GM21526 (cell line): ENCODE results near the gene TIMP2.

ENCODE experiments used
- ATAC-seq: cut with Tn5 transposase; IDR thresholded peaks from one replicate; pipeline ENCODE4 v1.9.1; 2021; ENCODE audit warnings: moderate library complexity; ENCODE audit not compliant: unreplicated experiment, low FRiP score

TIMP2 gene

DNA sequence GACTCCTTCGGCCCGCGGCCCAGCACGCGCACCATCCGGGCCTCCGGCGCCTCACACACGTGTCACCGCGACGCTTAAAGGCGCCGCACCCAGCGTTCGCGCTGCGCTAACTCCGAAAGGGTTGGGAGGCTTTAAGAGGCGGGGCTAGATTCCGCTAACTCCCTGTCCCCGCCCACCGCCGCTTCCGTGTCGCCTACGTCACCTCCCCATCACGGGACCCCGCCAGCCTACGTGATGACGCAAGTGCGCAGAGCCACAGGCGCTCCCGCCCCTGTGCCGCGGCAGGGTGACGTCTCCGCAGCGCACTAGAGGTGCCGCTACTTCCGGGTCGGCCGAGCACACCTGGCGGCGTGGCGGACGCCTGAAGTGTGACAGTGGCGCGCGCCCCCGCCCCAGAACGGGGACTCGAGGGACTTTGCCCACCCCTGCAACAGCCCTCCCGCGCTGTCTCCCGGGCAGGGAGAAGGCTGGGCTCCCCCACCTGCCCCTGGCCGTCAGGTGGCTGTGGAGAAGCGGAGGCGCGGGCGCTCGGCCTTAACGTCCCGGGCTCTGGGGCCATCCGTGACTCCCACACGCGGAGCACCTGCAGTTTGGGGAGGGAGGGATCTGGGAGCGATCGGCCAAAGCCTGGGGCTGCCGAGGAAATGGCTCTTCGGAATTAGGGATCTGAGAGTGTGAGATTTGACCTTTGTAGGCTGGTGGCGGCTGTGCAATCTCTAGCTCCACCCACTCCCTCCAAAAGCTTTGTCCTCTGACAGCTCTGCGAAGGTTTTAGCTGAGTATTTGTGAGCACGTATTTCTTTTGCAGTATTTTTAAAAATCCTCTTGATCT is 84.2 kb downstream of the TIMP2 start, which contains the start of gene USP36:
USP36 (minus strand) TSS at position 35 of the 832 bp plus-strand sequence. CDS start 4,451 bp downstream, outside the sequence.
- peak; percentile 84 for ATAC-seq

DNA sequence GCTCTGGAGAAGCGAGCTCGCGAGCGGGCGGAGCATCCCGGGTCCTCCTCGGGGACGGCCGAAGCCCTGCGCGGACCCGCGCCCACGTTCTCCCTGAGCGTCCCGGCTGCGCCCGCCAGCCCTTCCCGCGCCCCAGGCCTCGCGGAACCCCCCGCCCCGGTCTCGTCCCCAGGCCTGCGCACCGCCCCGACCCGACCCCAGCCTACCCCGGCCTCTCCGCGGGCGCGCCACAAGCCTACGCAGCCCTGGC is 84.7 kb downstream of the TIMP2 start:
- peak; percentile 2 for ATAC-seq

DNA sequence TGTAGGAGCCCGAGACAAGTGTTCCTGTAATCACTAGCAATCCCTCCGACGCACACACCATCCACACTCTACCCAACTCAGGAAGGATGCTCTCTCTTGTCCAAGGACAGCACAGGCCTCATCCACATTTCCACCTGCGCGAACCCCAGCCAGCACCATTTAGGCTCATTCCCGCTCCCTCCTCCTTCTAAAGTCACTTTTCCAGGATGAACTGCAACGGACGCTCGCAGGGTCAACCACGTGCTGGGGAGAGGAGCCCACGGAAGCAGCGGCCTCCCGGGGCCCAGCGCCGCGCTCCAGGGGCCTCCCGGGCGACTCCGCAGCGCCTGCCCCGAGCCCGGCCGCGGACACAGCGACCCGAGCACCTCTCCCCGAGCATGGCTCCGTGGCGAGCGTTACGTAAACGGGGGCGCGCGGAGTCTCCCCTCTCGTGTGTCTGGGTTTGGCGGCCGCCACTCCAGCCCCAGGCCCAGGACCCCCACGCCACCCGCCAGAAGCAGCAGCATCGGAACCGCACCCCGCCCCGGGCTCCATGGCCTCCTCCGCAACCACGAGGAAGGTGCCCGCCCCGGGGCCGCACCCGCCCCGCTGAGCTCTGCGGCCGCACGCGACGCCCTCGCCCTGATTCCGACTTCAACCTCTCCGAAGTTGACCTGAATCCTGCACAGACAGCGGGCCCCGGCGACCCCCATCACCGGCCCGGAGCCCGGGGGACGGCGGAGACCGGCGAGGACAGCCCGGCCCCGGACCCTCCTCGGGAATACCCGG is 85.2 kb downstream of the TIMP2 start:
- ATAC-seq, result peak; percentile 19

DNA sequence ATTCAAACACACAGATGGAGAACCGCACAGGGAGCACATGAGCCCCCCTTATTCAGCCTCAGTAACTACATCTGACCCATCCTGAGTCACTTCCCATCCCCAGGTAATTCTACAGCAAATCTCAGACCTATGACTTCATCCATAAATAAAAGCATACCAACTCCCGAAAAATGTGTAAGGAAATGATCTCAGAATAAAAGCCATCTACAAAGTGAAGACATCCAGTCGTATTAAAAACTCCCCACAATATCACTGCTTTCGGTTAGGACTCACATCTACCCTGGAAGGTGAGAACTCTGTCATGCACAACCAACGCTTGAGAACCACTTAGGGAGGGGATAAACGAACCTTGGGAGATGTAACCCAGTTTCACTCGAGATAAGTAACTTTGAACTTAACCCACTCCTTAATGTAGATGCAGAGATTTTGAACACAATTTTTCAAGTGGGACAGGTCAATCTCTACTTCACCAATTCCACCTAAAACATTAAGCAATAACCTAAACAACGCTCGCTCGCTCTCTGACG is 85.9 kb downstream of the TIMP2 start:
- no peak for ATAC-seq

DNA sequence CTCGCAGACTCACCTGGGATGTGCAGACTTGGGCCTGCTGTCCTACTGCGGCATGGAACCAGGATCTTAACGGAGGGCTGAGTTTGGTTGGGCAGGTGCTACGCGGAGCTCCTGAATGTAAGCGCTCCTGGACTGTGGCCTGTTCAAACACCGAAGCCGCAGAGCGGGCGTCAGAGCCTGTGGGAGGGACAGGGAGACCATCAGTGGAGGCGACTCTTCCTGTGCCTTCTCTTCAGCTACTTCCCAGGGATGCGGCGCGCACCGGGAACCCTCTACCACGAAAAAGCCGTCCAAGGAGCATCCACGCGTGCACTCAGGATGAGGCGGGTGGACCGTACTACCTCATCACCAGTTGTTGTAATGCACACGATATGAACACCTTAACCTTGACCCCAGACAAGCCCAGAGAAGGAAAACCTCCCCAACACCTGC is 86.6 kb downstream of the TIMP2 start:
- no peak for ATAC-seq

DNA sequence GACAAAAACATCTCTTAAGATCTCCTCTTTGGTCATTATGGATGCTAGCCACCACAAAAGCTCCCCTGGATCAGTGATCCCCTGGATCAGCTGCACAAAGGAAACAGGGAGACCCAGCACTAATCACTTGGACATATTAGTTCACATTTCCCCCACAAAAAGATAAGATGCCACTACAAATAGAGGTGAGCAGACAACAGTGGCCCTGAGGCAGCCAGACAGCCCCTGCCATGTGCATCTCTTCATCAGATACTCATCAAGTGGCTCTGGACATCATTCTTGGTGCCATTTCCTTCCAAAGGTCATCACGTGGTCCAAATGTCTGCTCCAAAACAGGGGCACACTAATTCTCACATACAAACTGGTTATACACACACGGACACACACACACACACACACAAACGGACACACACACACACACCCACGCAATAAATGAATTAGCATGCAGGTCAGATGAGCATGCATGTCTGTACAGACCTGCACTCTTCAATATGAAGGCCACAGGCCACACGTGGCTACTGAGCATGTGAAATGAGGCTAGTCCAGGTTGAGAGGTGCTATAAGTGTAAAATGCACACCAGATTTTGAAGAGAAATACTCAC is 88.7 kb downstream of the TIMP2 start:
- no peak for ATAC-seq

DNA sequence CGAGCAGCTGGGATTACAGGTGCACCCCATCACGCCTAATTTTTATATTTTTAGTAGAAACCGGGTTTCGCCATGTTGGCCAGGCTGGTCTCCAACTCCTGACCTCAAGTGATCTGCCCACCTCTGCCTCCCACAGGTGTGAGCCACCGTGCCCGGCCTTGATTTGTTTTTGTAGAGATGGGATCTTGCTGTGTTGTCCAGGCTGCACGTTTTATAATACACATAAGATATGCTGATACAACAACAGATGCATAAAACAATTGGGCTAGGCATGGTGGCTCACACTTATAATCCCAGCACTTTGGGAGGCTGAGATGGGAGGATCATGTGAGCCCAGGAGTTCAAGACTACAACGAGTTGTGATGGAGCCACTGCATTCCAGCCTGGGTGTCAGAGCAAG is 90.6 kb downstream of the TIMP2 start:
- ATAC-seq, result no peak

DNA sequence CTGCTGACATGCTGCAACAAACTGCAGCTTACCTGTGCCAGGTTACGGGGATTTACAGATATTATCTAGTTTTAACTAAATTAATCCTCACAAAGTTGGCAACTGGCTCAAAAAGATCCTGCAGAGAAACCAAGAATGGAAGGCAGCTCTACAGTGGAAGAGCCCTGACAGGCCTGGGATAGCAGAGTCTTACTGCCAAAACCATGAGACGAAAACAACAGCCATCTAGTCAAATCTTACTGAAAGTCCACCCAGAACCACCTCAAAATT is 92.7 kb downstream of the TIMP2 start:
- ATAC-seq, result no peak

DNA sequence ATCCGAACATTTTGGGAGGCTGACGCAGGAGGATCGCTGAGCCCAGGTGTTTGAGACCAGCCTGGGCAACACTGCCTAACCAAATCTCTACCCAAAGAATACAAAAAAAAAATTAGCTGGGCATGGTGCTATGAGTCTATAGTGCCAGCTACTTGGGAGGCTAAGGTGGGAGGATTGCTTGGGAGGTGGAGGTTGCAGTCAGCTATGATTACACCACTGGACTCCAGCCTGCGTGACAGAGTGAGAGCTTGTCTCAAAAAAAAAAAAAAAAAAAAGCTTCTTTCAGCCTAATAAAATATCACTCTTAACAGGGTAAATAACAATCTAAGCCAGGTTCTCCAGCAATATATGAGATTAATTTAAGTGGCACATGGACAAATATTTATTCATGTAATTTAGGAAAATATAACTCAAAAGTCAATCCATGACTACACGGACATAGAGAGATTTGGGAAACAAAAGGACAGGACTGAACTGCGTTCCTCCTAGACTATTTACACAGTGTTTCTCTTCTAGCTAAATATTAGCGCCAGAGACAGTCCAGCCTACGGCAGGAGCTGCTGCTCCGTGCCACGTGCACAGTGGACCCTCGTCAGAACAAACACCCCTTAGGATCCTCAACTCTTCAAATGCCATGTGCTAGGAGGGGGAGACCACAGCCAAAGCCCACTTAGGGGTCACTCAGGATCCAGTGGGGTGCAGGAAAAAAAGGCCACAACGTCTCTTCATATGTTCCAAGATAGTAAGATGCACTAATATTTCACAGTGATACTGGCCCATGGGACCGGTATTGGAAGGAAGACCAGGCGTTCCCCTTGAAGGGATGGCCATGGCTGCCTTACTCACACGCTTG is 93.3 kb downstream of the TIMP2 start:
- ATAC-seq, result no peak

DNA sequence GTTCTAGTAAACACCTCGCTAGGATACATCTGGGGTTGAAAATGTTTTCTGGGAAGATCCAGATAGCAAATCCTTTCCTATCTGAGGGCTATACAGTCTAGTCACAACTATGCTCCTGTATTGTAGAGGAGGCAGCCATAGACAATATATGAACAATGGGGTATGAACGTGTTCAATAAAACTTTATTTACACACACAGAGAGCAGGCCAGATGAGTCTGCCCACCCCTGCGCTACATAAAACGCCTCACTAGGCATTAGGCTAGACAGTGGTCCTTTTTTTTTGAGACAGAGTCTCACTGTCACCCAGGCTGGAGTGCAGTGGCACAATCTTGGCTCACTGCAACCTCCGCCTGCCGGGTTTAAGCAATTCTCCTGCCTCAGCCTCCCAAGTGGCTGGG is 95.7 kb downstream of the TIMP2 start:
- ATAC-seq, result no peak

DNA sequence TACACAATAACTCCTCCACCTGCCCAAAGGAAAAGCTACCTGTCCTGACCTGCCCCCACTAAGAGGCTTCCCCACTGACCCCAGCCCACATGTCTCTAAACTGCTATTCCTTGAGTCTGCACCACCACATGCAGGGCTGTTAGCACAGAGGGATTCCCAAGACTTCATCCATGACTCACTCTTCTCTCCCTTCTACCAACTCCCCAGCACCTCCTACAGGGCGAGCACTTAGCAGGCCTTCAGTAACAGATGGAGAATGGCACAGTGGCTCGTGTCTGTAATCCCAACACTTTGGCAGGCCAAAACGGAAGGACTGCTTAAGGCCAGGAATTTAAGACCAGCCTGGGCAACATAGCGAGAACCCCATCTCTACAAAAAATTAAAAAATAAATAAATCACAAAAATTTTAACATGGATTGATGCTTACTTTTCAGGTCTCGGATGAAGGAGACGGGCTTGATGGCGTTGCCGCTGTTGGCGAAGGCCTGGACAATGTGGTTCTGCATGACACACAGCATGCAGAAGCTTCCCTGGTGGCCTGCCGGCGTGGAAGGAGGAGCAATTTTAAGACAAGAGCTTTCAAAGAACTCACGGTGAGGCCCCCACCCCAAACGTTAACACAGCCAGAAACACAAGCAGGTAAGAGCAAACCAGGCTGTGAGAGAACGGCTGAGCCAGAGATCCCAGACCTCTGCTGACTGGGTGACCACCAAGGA is 96.6 kb downstream of the TIMP2 start:
- ATAC-seq, result no peak

DNA sequence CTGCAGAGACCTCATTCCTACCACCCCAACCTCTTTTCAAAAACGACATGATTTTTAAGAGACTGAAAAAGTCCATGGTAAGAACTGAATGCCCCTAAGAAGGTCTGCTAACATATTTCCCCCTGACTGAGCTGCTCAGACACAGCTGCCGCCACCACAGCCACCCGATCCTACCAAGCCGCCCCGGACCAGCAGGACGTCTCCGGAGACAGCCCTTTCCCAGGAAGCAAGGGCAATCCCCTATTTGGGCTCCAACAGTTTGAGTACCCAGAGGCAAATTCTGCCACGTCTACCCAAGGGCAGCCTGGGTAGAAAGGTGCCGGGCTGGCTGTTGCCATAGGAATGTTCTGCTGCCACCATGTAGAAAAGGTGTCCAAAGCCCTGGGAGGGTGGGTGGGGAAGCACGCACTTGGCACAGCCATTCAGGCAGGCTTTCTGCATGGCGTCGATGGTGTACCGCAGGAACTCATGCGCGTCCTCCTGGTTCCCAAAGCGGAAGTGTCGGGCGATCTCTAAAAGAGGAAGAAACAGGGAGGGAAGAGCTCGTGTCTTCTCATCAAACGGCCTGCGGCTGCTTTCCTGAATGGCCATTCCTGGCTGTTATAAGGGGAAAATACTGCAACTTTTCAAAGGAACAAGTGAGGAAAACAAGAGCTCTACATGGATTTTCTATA is 98.2 kb downstream of the TIMP2 start:
- ATAC-seq, result no peak

DNA sequence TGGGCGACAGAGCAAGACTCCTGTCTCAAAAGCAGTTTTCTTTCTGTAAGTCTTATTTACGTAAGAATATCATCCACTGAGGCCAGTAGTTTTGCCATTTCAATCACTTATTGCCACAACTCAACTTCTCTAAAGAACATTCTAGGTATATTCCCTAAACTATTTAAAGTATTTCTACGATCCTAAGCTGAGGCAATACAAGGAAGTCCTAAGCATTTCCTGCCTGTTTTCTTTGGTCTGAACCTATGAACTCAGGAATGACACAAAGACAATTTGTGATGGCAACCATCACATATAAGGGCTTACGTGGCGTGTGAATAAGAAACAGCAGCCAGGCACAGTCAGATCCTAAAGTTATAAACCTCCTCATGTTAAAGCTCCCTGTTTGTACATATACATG is 98.8 kb downstream of the TIMP2 start:
- no peak for ATAC-seq

DNA sequence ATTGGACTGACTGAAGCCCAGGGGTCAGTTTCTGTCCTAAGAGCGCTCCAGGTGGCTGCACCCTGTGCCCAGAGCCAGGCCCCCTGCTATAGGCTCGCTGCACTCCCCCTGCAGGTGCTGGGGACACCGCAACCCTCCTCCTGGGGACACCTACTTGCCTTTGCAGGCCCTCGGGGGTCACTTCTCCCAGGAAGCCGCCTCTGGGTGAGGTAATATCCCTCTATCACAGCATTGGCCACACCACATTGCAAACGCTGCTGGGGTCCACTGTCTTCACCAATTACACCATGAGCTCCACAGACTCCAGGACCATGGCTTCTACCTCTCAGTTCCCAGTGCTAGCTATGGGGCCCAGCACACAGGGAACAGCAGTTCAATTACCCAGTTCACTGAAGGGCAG is 99.5 kb downstream of the TIMP2 start:
- no peak for ATAC-seq

DNA sequence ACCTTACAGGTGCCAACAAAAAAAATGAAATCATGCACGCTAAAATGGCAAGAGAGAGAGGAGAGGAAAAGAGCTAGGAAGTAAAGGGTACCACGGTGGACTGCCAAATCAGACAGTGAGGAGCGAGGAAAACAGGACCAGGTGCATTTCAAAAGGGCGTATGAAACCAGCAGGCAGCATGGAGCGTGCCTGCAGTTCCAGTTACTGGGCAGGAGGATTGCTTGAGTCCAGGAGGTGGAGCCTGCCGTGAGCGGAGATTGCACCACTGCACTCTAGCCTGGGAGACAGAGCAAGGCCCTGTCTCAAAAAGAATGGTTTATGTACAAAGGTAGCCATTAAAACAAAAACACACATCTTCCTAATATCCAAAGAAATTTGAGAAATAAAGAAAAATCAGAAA is 100.9 kb downstream of the TIMP2 start:
- no peak for ATAC-seq

DNA sequence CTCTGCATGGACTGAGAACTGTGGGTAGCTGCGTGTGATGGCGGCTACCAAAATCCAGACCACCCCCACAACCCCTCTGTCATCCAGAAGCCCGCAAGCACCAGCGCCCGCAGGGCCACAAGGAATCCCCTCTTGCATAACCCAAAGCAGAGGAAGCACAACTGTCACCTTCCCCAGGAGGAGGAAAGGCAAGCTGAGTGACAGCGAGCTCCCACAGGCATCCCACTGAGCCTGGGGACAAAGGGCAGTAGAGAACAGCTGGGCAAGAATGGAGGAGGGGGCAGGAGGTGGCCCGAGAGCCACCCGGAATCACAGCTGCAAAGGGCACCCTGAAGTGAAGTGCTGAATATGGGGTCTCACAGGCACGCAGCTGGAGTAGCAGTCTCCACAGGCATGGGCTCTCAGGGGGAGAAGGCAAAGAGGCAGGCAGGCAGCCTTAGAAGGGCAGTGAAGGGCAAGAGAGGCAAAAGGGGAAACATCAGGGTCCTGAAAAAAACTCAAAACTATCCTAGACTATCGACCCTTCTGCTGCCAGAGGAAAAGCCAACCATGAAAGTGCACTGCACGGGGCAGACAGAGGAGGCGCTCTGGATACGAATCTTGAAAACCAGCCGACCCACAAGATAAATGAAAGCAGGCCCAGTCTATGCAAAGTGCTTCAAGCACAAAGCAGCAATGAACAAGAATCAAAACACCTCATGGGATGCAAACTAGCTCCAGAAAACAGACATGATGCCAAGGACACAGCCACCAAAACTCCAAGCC is 101.7 kb downstream of the TIMP2 start:
- no peak for ATAC-seq

DNA sequence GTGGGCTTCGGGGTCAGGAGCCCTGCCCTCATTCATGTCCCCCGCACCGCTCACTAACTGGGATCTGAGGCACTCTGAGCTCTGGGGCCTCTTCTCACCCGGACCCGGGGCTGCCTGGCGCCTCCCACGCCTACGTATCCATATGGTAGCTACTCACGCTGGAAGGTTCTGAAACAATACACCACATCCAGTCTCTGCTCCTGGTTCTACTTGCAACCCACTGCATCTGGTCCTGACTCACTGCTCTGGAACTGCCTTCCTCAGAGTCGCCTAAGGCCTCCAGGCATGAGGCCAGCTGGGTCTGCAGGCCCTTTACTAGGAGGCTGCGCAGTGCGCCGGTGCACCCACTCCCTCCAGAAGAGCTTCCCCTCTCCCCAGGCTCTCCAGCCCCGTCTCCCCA is 102.6 kb downstream of the TIMP2 start:
- ATAC-seq, result no peak

DNA sequence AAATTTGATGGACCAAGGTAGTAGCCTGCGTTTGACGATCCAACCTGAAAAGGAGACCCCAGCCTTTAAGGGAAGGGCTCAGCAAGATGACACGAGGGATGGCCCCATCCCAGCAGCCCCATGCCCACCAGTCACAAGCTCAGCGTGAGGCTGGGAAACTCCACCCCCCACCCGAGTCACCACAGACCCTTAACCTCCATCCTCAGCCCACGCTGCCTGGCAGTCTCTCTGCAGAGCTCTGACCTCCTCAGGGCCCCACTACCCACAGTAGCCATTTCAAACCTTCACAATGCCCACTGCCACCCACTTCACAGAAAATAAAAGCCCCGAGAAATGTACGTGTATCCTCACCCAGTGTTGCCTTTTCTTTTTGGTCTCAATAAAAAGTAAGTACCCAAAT is 103.2 kb downstream of the TIMP2 start:
- ATAC-seq, result no peak

DNA sequence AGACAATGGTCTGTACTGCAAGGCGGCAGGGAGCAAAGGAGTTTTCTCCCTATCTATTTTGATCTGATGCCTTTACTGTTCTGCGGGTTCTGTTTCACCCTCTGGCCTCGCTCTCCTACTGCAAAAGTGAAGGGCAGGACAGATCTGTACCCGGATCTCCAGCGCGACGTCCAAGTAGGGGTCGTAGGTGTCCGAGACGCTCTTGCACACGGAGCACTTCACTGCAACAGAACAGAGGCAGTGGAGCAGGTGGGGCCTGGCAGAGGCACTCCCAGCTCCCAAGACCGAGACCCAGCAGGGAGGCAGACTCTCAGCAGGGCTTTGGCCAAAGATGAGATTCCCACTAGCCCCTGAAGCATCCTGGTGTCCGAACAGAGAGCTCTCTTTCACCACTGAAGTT is 104.3 kb downstream of the TIMP2 start:
- no peak for ATAC-seq
